Measurements from ENCODE around the gene ZNF839.

DNA sequence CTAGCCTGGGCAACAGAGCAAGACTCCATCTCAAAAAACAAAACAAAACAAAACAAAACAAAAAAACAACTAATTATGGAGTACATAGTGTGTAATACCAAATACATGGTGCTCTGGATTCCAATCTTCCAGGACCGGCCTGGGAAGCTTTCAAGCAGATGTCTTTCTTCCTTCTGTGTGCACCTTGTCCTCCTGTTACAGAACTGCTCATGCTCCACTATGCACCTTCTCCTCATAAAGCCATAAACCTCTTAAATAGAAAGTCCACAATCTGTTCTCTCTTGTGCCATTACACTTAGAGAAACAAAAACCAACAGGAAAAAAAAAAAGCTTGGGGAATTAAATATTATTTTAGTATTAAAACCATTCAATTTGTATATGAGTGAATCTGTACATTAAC, 27.1 kb upstream of the ZNF839 start:
- TF ChIP-seq, protein P1, sequence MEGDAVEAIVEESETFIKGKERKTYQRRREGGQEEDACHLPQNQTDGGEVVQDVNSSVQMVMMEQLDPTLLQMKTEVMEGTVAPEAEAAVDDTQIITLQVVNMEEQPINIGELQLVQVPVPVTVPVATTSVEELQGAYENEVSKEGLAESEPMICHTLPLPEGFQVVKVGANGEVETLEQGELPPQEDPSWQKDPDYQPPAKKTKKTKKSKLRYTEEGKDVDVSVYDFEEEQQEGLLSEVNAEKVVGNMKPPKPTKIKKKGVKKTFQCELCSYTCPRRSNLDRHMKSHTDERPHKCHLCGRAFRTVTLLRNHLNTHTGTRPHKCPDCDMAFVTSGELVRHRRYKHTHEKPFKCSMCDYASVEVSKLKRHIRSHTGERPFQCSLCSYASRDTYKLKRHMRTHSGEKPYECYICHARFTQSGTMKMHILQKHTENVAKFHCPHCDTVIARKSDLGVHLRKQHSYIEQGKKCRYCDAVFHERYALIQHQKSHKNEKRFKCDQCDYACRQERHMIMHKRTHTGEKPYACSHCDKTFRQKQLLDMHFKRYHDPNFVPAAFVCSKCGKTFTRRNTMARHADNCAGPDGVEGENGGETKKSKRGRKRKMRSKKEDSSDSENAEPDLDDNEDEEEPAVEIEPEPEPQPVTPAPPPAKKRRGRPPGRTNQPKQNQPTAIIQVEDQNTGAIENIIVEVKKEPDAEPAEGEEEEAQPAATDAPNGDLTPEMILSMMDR (IDR thresholded peaks at IDR 0.05): no peak
- TF ChIP-seq POLR2A (IDR thresholded peaks at IDR 0.05): no peak

Data from Peyer's patch (tissue), 4 donors.